Lung (tissue), 12 donors: ENCODE measurements around the gene TPMT. TPM values are rescaled to one million over a fixed set of nuclear protein-coding genes. Genes with fewer than 3 reads are reported as not detected.
"Not testable (repeated sequence)": the region's sequence is repeated elsewhere in the genome, so short reads cannot be mapped to it uniquely, and the experiment has no call there.

Experiments
- ATAC-seq: fragments of 200-7000 bp; cut with Tn5 transposase; one replicate; pipeline ENCODE4 v1.9.1; 2020; ENCODE audit warnings: moderate number of reproducible peaks; ENCODE audit not compliant: insufficient read depth, low FRiP score
- DNase-seq, 3 donors: peaks; one replicate each; pipeline ENCODE4 v3.0.0-alpha.2; 2013 to 2017
- H3K27ac ChIP-seq, 2 donors: one replicate each; pipeline ENCODE4 v1.5.1; 2013; ENCODE audit warnings: mild to moderate bottlenecking in 2 of 2, moderate library complexity in 2 of 2, control low read depth in 1 of 2, inconsistent platforms in 1 of 2, low read depth in 1 of 2, low read length in 1 of 2
- H3K27me3 ChIP-seq, 3 donors: one replicate each; pipeline ENCODE4 v1.5.1; 2013; ENCODE audit warnings: low read length in 2 of 3; ENCODE audit not compliant: control insufficient read depth in 3 of 3, insufficient read depth in 3 of 3
- H3K36me3 ChIP-seq, 4 donors: one replicate each; pipeline ENCODE4 v1.5.1; 2013; ENCODE audit warnings: low read length in 4 of 4, mild to moderate bottlenecking in 1 of 4, moderate library complexity in 1 of 4; ENCODE audit not compliant: control insufficient read depth in 4 of 4, insufficient read depth in 4 of 4
- H3K4me1 ChIP-seq, 5 donors: one replicate each; pipeline ENCODE4 v1.5.1; 2013; ENCODE audit warnings: low read length in 5 of 5, mild to moderate bottlenecking in 2 of 5, moderate library complexity in 1 of 5; ENCODE audit not compliant: control insufficient read depth in 5 of 5, insufficient read depth in 5 of 5
- H3K4me3 ChIP-seq: one replicate; pipeline ENCODE4 v1.5.1; 2013; ENCODE audit warnings: mild to moderate bottlenecking, control low read depth, moderate library complexity
- H3K9ac ChIP-seq, 2 donors: one replicate each; pipeline ENCODE4 v1.5.1; 2013; ENCODE audit warnings: low read length in 2 of 2, control low read depth in 1 of 2; ENCODE audit not compliant: insufficient read depth in 1 of 2
- H3K9me3 ChIP-seq, 4 donors: one replicate each; pipeline ENCODE4 v1.5.1; 2013; ENCODE audit warnings: low read length in 3 of 4, mild to moderate bottlenecking in 1 of 4, moderate library complexity in 1 of 4; ENCODE audit not compliant: control insufficient read depth in 4 of 4, insufficient read depth in 3 of 4
- CTCF ChIP-seq: IDR thresholded peaks from 2 replicates; pipeline ENCODE4 v1.5.1; 2012; ENCODE audit warnings: mild to moderate bottlenecking; ENCODE audit errors: control extremely low read depth, extremely low read depth
- WGBS, 2 donors: extraction: QIAGEN DNeasy Blood & Tissue Kit; methylation state at CpG; one replicate each; pipeline ENCODE4 v1.1.7; 2013; 5-methylcytosine and 5-hydroxymethylcytosine counted together
- polyA plus RNA-seq, 2 donors: library from polyadenylated mRNA; stranded (reverse); fragments of 200-250 nt; gene quantifications; one replicate each; pipeline ENCODE4 v1.2.1, GENCODE V29; 2013
- total RNA-seq, 2 donors: library from RNA; depleted of rRNA in 1 of 2; stranded (reverse); fragments of >200 nt in 1 of 2; gene quantifications; one replicate each; pipeline ENCODE4 v1.2.1, GENCODE V29; 2014 to 2021
- donor health status: control.
- donor health status: control.
- donor health status: Bipolar disorder and iron deficiency.
- donor health status: healthy.
- donor health status: DM: yes; HTN: yes; CAD: no.

The TPMT gene
- total and polyA plus RNA-seq, 4 donors = 9.6 to 17.6 (median 13.8) TPM

GRCh38 chr6:18179770-18180356 is 25.0 kb upstream of the TPMT start:
- WGBS, 2 donors = 50 to 73% methylated on average over 5 of the region's 5 CpGs
- Histone ChIP-seq H3K36me3 (peaks cover 0 to 2% (median 0%) of the 10 kb centered on the region in 4 donors), H3K9me3 (no peaks in the 10 kb centered on the region), H3K27ac (no peak overlapping the region), H3K9ac (no peak overlapping the region), H3K27me3 (no peaks in the 10 kb centered on the region), H3K4me1 (peaks cover 0 to 7% (median 0%) of the 10 kb centered on the region in 5 donors), H3K4me3 (no peak overlapping the region)
- no peak for TF ChIP-seq CTCF
- ATAC-seq = peak; percentile 47
- DNase-seq = no peak

GRCh38 chr6:18178960-18179615 is 24.2 kb upstream of the TPMT start:
- ATAC-seq (no peak), DNase-seq (no peak)
- Histone ChIP-seq H3K9ac (no peak overlapping the region), H3K27ac (no peak overlapping the region), H3K9me3 (no peaks in the 10 kb centered on the region), H3K36me3 (peaks cover 0 to 7% (median under 1%) of the 10 kb centered on the region in 4 donors), H3K27me3 (no peaks in the 10 kb centered on the region), H3K4me3 (no peak overlapping the region), H3K4me1 (peaks cover 0 to 5% (median 0%) of the 10 kb centered on the region in 5 donors)
- TF ChIP-seq CTCF = no peak
- 64 to 83% methylated on average over 3 of the region's 3 CpGs for WGBS, 2 donors

GRCh38 chr6:18177286-18177965 is 22.5 kb upstream of the TPMT start:
- H3K27ac ChIP-seq = no peak overlapping the region
- no peaks in the 10 kb centered on the region for H3K4me1 ChIP-seq
- peaks cover 0 to 12% (median under 1%) of the 10 kb centered on the region in 4 donors for H3K36me3 ChIP-seq
- no peaks in the 10 kb centered on the region for H3K9me3 ChIP-seq
- no peak for ATAC-seq
- no peak overlapping the region for H3K4me3 ChIP-seq
- no peak for TF ChIP-seq CTCF
- no peak for DNase-seq
- no peak overlapping the region for H3K9ac ChIP-seq
- H3K27me3 ChIP-seq = no peaks in the 10 kb centered on the region
- WGBS, 2 donors = 82 to 86% methylated on average over 4 of the region's 4 CpGs

- not testable (repeated sequence) for H3K9me3 ChIP-seq, ATAC-seq, H3K4me1 ChIP-seq, H3K4me3 ChIP-seq, H3K9ac ChIP-seq, DNase-seq, H3K27me3 ChIP-seq, H3K27ac ChIP-seq
- 61 to 69% methylated on average over 4 of the region's 4 CpGs for WGBS, 2 donors
- H3K36me3 ChIP-seq = peaks cover 0 to 21% (median 2%) of the 10 kb centered on the region in 4 donors
Observed at GRCh38 chr6:18176198-18176597, 21.3 kb upstream of the TPMT start.
